Measurements from ENCODE around the gene ZNF212. TPM values are rescaled to one million over a fixed set of nuclear protein-coding genes. Genes with fewer than 3 reads are reported as not detected.
"Not testable (repeated sequence)": the region's sequence is repeated elsewhere in the genome, so short reads cannot be mapped to it uniquely, and the experiment has no call there.

ZNF212 gene
- total and polyA plus RNA-seq, 12 donors, result 3.6 to 5.9 (median 4.8) TPM

GRCh38 chr7:149261829-149262617 is 22.6 kb downstream of the ZNF212 start, which contains the start of gene ZNF783:
TSS of gene ZNF783 (plus strand) at chr7:149262196. CDS start at chr7:149262334, 138 bp downstream.
- peak; percentile 95 to 97 (median 96) for ATAC-seq
- TF ChIP-seq, protein P1, sequence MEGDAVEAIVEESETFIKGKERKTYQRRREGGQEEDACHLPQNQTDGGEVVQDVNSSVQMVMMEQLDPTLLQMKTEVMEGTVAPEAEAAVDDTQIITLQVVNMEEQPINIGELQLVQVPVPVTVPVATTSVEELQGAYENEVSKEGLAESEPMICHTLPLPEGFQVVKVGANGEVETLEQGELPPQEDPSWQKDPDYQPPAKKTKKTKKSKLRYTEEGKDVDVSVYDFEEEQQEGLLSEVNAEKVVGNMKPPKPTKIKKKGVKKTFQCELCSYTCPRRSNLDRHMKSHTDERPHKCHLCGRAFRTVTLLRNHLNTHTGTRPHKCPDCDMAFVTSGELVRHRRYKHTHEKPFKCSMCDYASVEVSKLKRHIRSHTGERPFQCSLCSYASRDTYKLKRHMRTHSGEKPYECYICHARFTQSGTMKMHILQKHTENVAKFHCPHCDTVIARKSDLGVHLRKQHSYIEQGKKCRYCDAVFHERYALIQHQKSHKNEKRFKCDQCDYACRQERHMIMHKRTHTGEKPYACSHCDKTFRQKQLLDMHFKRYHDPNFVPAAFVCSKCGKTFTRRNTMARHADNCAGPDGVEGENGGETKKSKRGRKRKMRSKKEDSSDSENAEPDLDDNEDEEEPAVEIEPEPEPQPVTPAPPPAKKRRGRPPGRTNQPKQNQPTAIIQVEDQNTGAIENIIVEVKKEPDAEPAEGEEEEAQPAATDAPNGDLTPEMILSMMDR (IDR thresholded peaks at IDR 0.05), result peak; percentile 65 to 95 (median 86)
- Histone ChIP-seq H3K4me3 (peak within 1 kb of the TSS; percentile 7 to 64 (median 60)), H3K4me1 (peaks cover 0 to 28% (median 16%) of the 10 kb centered on the region in 9 donors), H3K27ac (peak within 1 kb of the TSS; percentile 64 to 97 (median 90)), H3K36me3 (peaks cover 0 to 21% (median 9%) of the 10 kb centered on the region in 9 donors), H3K27me3 (no peaks in the 10 kb centered on the region), H3K9me3 (no peaks in the 10 kb centered on the region)
- peak; percentile 82 to 90 for DNase-seq
- intact Hi-C loops (cut with DNase I), result loop anchor here in 3 of 10 donors (5.0 to 10.0 kb wide), 4 partner anchors 160 to 363 kb away; partner anchors contain the start of gene ZNF746 (in 2 of the 3)
- 1% methylated on average over 102 to 114 of the region's 115 CpGs for WGBS, 2 donors

GRCh38 chr7:149266451-149266850 is 27.0 kb downstream of the ZNF212 start:
- intact Hi-C loops (cut with DNase I), result loop anchor here in 2 of 10 donors (10.0 kb wide), 2 partner anchors 228 to 358 kb away; partner anchors contain the start of gene ZNF746 (in 1 of the 2)
- Histone ChIP-seq H3K4me3 (no peak overlapping the region), H3K36me3 (peaks cover 0 to 62% (median 18%) of the 10 kb centered on the region in 9 donors), H3K27ac (no peak overlapping the region), H3K27me3 (no peaks in the 10 kb centered on the region), H3K4me1 (peaks cover 0 to 22% (median 16%) of the 10 kb centered on the region in 9 donors), H3K9me3 (no peaks in the 10 kb centered on the region)
- DNase-seq (no peak), ATAC-seq (no peak)
- WGBS, 2 donors, result 96 to 97% methylated on average over 21 of the region's 21 CpGs
- TF ChIP-seq, protein P1 (IDR thresholded peaks at IDR 0.05), result no peak

GRCh38 chr7:149267733-149268132 is 28.3 kb downstream of the ZNF212 start:
- ATAC-seq (no peak), DNase-seq (no peak)
- no peak overlapping the region for H3K27ac ChIP-seq
- no peaks in the 10 kb centered on the region for H3K27me3 ChIP-seq
- TF ChIP-seq, protein P1 (IDR thresholded peaks at IDR 0.05), result no peak
- peaks cover 0 to 75% (median 18%) of the 10 kb centered on the region in 9 donors for H3K36me3 ChIP-seq
- peaks cover 0 to 15% (median 13%) of the 10 kb centered on the region in 9 donors for H3K4me1 ChIP-seq
- 95 to 98% methylated on average over 8 of the region's 8 CpGs for WGBS, 2 donors
- H3K4me3 ChIP-seq, result no peak overlapping the region
- intact Hi-C loops (cut with DNase I), result loop anchor here in 2 of 10 donors (10.0 kb wide), 2 partner anchors 227 to 357 kb away; partner anchors contain the start of gene ZNF746 (in 1 of the 2)
- no peaks in the 10 kb centered on the region for H3K9me3 ChIP-seq

DNA sequence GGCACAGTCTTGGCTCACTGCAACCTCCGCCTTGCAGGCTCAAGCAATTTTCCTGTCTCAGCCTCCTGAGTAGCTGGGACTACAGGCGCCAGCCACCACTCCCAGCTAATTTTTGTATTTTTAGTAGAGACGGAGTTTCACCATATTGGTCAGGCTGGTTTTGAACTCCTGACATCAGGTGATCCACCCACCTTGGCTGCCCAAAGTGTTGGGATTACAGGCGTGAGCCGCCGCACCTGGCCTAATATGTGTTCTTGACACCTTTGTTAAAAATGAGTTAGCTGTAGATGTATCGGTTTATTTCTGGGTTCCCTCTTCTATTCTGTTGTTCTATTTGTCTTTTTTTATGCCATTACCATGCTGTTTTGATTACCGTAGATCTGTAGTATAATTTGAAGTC is 35.0 kb downstream of the ZNF212 start:
- peaks cover 0 to 98% (median 30%) of the 10 kb centered on the region in 9 donors for H3K36me3 ChIP-seq
- 99% methylated on average over 8 of the region's 8 CpGs for WGBS, 2 donors
- intact Hi-C loops (cut with DNase I), result not testable (repeated sequence)

More for the DNA sequence above, 35.0 kb downstream of the ZNF212 start:
- not testable (repeated sequence) for H3K4me3 ChIP-seq, H3K27me3 ChIP-seq, H3K4me1 ChIP-seq, H3K27ac ChIP-seq, DNase-seq, ATAC-seq, H3K9me3 ChIP-seq

Measured in heart right ventricle (tissue), 16 donors.